ENCODE measurements around the gene TSBP1.
"Not testable (repeated sequence)": the region's sequence is repeated elsewhere in the genome, so short reads cannot be mapped to it uniquely, and the experiment has no call there.

The TSBP1 gene

GRCh38 chr6:32371229-32371628 lies 474 bp downstream of the TSBP1 start:
- no peak for DNase-seq

DNA sequence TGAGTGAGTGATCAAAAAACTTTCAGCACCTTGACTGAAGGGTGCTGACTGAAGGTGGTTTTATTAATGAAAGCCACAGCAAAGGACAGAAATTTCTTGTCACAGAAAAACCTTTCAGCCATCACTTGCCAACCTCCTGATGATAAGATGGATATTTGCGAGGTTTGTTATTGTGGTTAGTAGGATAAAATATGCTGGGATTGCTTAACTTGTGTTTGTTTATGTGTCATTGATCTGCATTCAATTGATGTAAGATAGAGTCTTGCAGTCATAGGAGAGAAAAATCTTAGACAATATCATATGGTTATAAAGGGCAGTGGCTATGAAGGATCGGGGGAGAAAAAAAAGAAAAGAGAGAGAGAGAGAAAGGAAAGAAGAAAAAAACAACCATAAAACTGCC lies 1.2 kb downstream of the TSBP1 start:
- no peak for DNase-seq

DNA sequence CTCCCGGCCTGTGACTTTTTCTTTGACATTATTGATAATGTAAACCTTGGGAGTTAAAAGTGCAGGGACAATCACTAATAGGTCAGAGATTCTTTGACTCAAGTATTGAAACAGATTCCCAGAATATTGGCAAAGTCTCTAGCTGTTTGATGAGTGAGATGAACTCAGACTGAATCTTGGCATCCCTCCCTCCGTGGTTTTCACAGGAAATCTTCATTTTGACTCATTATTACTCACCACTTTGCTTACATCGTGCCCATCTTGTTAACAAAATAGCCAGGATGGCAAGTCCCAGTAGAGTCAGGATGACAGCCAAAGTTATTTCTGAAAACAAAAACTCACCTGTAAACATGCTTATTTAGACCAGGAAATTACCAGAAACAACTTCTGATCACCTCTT lies 2.0 kb downstream of the TSBP1 start:
- DNase-seq: no peak

DNA sequence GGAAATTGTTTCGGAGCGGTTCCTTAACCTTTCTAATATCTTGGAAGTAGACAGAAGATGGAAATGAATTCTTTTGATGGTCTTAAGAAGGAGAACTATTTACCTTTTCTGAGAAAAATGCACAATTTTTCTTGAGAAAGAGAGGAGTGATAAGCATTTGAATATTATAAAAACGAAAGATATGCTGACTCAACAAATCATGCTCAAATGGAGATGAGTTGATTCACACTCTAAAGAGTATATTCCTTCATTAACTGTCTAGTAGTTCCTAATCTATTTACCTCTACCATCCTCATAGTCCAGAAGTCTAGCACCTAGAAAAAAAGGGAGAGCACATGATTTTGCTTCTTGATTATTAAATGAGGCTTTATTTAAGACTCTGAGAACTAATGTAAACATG lies 4.1 kb downstream of the TSBP1 start:
- DNase-seq: no peak

- not testable (repeated sequence) for DNase-seq
Observed at GRCh38 chr6:32359225-32359624, 12.5 kb downstream of the TSBP1 start.

GRCh38 chr6:32358548-32358947 lies 13.2 kb downstream of the TSBP1 start:
- DNase-seq: not testable (repeated sequence)

DNA sequence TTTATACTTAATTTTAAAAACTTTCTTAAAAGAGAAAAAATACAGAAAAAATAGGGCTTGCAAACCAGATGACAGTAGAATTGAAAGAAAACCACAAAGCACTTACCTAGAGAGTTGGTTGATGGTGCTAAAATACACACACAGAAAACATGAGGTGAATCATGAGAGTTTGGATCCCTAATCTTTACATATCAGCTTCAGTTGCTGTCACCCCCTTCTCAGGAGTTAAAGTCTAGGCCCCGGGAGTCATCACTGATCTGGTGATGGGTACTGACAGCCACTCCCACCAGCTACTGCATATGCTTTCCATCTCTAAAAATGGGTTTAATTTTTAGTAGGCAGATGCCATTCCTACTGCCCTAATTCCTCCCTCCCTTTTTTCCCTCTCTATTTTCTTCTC lies 16.7 kb downstream of the TSBP1 start:
- no peak for DNase-seq

DNA sequence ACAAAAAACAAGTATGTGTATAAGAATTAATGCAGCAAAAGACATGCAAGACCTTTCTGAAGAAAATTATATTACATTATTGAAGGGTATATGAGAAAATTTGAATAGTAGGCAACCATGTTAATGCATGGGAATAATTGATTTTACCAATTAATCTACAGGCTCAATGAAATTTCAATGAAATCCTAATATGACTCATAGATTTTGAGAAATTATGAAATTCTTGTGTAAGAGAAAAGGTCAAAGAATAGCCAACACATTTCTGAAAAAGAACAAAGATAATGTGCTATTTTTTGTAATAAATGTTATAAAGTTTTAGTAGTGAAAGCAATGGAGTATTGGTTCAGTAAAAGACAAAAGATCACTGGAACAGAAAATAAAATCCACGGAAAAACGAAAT lies 18.4 kb downstream of the TSBP1 start:
- no peak for DNase-seq

GRCh38 chr6:32340242-32340641 lies 31.5 kb downstream of the TSBP1 start:
- DNase-seq: no peak

- DNase-seq: no peak
Observed at GRCh38 chr6:32337186-32337805, 34.4 kb downstream of the TSBP1 start.

GRCh38 chr6:32332433-32332832 lies 39.3 kb downstream of the TSBP1 start:
- no peak for DNase-seq

GRCh38 chr6:32329141-32329540 lies 42.6 kb downstream of the TSBP1 start:
- no peak for DNase-seq

DNA sequence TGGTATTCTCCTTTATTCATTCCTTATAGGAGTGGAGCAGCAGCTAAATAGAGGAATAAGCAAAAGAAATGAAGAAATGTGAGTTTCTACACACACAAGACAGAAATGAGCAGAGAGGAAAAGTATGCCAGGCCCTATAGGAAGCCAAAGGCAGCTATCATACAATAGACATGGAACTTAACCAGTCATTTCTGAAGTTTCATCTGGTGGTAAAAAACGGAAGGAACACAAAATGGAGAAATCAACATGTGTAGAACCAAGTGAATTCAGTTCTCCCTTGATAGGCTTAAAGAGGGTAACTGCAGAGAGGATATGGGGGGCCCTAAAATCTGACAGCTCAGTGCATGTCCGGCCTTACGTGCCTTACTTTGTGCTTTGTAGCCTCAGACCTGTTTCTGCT lies 44.6 kb downstream of the TSBP1 start:
- DNase-seq: no peak

GRCh38 chr6:32318501-32318900 lies 53.2 kb downstream of the TSBP1 start:
- DNase-seq: no peak

- no peak for DNase-seq
Observed at GRCh38 chr6:32317541-32317940, 54.2 kb downstream of the TSBP1 start.

- DNase-seq: no peak
Observed at GRCh38 chr6:32313964-32314363, 57.7 kb downstream of the TSBP1 start.

DNA sequence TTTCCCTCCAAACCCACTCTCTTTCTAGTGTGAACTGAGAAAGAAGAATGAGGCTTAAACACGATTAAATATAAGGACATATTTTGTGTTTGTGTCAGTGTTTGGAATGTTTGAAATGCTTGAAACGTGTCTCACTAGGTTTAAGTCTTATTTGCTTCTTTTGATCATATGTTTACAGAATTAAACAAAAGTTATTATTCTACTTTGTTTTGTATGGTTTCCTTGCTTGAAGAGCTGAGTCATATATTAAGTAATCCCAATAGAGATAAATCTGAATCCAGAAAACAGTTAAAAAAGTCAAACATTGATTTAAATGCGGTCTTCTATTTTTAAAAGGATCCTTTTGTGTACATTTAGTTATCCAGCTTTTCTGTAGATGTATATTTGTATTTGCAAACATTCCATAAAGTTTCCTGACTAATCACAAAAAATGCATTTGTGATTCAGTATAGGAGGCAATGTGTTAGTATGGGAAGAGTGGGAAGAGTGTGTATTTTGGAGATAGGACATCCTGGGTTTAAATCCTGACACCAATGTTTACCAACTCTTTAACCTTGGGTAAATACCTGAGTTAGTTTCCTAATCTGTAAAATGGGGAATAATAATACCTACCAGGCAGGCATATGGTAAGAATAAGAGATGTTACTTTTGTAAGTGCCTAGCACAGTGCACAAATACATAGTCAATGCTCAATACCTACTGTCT lies 72.9 kb downstream of the TSBP1 start:
- no peak for DNase-seq

DNA sequence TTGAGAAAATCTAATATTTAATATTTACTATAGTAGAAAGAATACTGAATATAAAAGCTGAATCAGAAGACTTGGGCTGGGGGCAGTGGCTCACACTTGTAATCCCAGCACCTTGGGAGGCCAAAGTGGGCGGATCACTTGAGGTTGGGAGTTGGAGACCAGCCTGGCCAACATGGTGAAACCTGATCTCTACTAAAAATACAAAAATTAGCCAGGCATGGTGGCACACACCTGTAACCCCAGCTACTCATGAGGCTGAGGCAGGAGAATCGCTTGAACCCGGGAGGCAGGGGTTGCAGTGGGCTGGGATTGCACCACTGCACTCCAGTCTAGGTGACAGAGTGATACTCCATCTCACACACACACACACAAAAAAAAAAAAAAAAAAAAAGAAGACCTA lies 76.7 kb downstream of the TSBP1 start:
- not testable (repeated sequence) for DNase-seq

GRCh38 chr6:32294566-32294965 lies 77.1 kb downstream of the TSBP1 start:
- DNase-seq: no peak

GRCh38 chr6:32293695-32294094 lies 78.0 kb downstream of the TSBP1 start:
- no peak for DNase-seq

DNA sequence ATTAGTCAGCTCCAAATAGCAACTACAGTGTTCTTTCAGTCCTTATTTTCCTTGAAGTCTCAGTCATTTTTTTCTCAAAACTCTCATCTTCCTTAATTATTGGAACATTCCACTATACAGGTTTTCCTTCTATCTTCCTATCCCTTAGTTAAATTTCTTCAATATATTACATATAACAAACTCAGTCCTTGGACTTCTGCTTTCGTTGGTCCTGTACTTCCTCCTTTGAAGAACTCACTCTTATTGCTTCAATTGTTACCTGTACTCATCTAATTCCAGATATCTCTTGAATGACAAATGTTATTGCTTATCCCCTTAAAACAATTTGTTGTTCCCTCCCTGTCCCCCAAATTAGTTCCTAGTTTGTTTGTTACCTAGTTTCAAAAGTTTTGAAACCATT lies 80.2 kb downstream of the TSBP1 start:
- DNase-seq: no peak

DNA sequence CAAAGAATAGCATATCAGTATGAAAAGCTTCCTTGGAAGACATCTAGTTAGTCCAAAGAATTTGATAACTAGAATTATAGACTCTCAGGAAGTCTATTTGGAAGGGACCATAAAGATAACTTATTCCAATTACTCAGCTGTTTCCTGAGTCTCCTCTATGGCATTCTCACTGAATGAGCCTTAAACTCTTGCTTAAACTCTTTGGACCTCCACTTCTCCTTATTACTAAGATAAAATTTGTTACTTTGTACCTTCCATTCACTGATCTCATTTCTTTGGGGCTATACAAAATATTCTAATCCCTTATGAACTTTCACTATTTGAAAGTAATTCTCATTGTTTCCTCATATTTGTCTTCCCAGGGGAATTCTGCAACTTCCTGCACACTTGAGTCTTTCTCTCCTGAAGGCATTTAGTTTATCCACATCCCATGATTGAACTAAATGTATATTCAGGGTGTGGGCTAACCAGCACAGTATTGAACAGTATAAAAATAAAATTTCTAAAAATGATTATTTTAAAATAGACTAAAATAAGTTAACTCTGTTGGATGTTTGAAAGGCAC lies 80.7 kb downstream of the TSBP1 start:
- no peak for DNase-seq

DNA sequence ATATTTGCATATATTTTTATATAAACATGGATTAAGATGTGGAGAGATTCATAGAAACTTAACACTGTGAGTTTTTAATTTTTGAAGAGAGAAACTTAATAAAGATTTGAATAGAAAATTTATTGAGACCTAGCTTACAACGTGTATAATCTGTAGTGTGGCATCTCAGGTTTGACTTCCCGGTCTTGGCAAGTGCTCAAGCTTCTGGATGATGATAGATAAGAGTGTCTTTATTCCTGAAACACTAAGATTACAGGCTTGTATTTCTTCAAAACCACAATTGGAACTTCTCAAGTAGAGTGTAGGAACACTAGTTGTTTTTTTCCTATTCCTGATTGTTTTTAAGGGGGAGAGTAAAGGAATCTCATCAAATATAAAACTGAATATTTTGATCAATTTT lies 83.3 kb downstream of the TSBP1 start:
- no peak for DNase-seq

- not testable (repeated sequence) for DNase-seq
Observed at GRCh38 chr6:32273801-32274577, 97.7 kb downstream of the TSBP1 start.
